GM12878 (cell line): ENCODE measurements around the gene SLC36A4. TPM values are rescaled to one million over a fixed set of nuclear protein-coding genes. Genes with fewer than 3 reads are reported as not detected.

Experiments used
- ATAC-seq: fragments of 200-7000 bp; cut with Tn5 transposase; 3 replicates; pipeline ENCODE4 v1.9.1; 2020; ENCODE audit warnings: mild to moderate bottlenecking, moderate library complexity
- BruUV-seq: library from RNA; stranded (reverse); fragments of 400-500 nt; replicated peaks from 2 replicates; lab custom pipeline; 2021; lab: Mats Ljungman, UMichigan
- CTCF ChIA-PET: fragments of 300-600 bp; sonication (Branson Sonifier 250); formaldehyde crosslinking; extraction: SDS; loops from one replicate; lab custom pipeline; 2021; ENCODE audit warnings: inconsistent platforms; lab: Yijun Ruan, JAX
- POLR2A ChIA-PET: fragments of 350-600 bp; formaldehyde crosslinking; extraction: SDS; loops from one replicate; lab custom pipeline; 2021; ENCODE audit warnings: inconsistent platforms; lab: Charles Lee
- RAD21 ChIA-PET: fragments of 300-600 bp; sonication (Branson Sonifier 250); formaldehyde crosslinking; loops from one replicate; lab custom pipeline; 2023; ENCODE audit warnings: antibody characterized with exemption; ENCODE audit not compliant: unreplicated experiment; lab: Charles Lee
- SMC1A ChIA-PET: fragments of 300-600 bp; sonication (Branson Sonifier 250); formaldehyde crosslinking; loops from one replicate; lab custom pipeline; 2023; ENCODE audit not compliant: unreplicated experiment, uncharacterized antibody; lab: Charles Lee
- DNase-seq: peaks from one replicate; pipeline ENCODE4 v3.0.0-alpha.2; 2011; ENCODE audit warnings: low read depth, low spot score
- FAIRE-seq: peaks from 3 replicates; lab custom pipeline; 2011; peaks lifted over from hg19 to GRCh38; lab: Jason Lieb, UNC
- H2AFZ ChIP-seq: 2 replicates; pipeline ENCODE4 v1.6.0; 2011; ENCODE audit warnings: low read depth, low read length, control low read depth; ENCODE audit not compliant: control insufficient read depth
- H3K27ac ChIP-seq: 2 replicates; pipeline ENCODE4 v1.5.1; 2011; ENCODE audit warnings: control low read depth; ENCODE audit not compliant: control insufficient read depth, insufficient read depth
- H3K27me3 ChIP-seq, 2 experiments: replicated peaks in 1 of 2; 2 replicates each; pipeline versions ENCODE4 v1.6.0 to v1.6.1; 2011; ENCODE audit warnings: low read length in 1 of 2; ENCODE audit not compliant: control insufficient read depth in 2 of 2, insufficient read depth in 2 of 2
- H3K36me3 ChIP-seq, 2 experiments: 2 replicates each; pipeline ENCODE4 v1.5.1; 2011; ENCODE audit warnings: low read length in 1 of 2; ENCODE audit not compliant: control insufficient read depth in 2 of 2, insufficient read depth in 2 of 2
- H3K4me1 ChIP-seq: 2 replicates; pipeline ENCODE4 v1.6.1; 2011; ENCODE audit warnings: mild to moderate bottlenecking, low read length, moderate library complexity, mixed read lengths; ENCODE audit not compliant: control insufficient read depth, insufficient read depth
- H3K4me2 ChIP-seq: 2 replicates; pipeline ENCODE4 v1.6.0; 2011; ENCODE audit warnings: control low read depth; ENCODE audit not compliant: control insufficient read depth, insufficient read depth
- H3K4me3 ChIP-seq: fragments of 200-600 bp; sonication (generic); 2 replicates; pipeline ENCODE4 v1.5.1; 2016
- H3K79me2 ChIP-seq: 2 replicates; pipeline ENCODE4 v1.6.0; 2011; ENCODE audit warnings: low read length; ENCODE audit not compliant: control insufficient read depth, insufficient read depth
- H3K9ac ChIP-seq: 2 replicates; pipeline ENCODE4 v1.8.0; 2011; ENCODE audit warnings: low read length, control low read depth, mixed read lengths; ENCODE audit not compliant: control insufficient read depth, insufficient read depth
- H3K9me3 ChIP-seq: replicated peaks from 3 replicates; pipeline ENCODE4 v1.5.1; 2011; ENCODE audit warnings: mild to moderate bottlenecking, low read length; ENCODE audit not compliant: control insufficient read depth, insufficient read depth
- H4K20me1 ChIP-seq: 2 replicates; pipeline ENCODE4 v1.6.0; 2011; ENCODE audit not compliant: control insufficient read depth, insufficient read depth
- ATF7 ChIP-seq: fragments of 450-650 bp; IDR thresholded peaks from 2 replicates; pipeline ENCODE4 v1.6.1; 2016; ENCODE audit warnings: low read depth, mild to moderate bottlenecking
- ELK1 ChIP-seq: IDR thresholded peaks from 2 replicates; pipeline ENCODE4 v1.6.1; 2012; ENCODE audit warnings: low read depth, low read length, improper control_type of control experiment
- FOS ChIP-seq: IDR thresholded peaks from 3 replicates; pipeline ENCODE4 v1.6.1; 2011; ENCODE audit warnings: borderline replicate concordance; ENCODE audit not compliant: insufficient read length; ENCODE audit errors: extremely low read depth
- HDGF ChIP-seq: fragments of 450-650 bp; IDR thresholded peaks from 2 replicates; pipeline ENCODE4 v1.6.1; 2016; ENCODE audit warnings: antibody characterized with exemption
- HSF1 ChIP-seq: fragments of 150-350 bp; IDR thresholded peaks from 2 replicates; pipeline ENCODE4 v1.6.1; 2014; ENCODE audit warnings: mild to moderate bottlenecking, low read depth, low read length
- KDM1A ChIP-seq: fragments of 200-600 bp; sonication (generic); IDR thresholded peaks from 2 replicates; pipeline ENCODE4 v1.6.1; 2016; ENCODE audit warnings: borderline replicate concordance
- MTA3 ChIP-seq: IDR thresholded peaks from 2 replicates; pipeline ENCODE4 v1.6.1; 2012; ENCODE audit warnings: low read length, inconsistent platforms, borderline replicate concordance
- NR2C1 ChIP-seq: fragments of 450-650 bp; IDR thresholded peaks from 2 replicates; pipeline ENCODE4 v1.6.1; 2017; ENCODE audit warnings: antibody characterized with exemption, mild to moderate bottlenecking, moderate library complexity
- PAX8 ChIP-seq: fragments of 450-650 bp; IDR thresholded peaks from 2 replicates; pipeline ENCODE4 v1.6.1; 2017; ENCODE audit warnings: mild to moderate bottlenecking, moderate library complexity
- POLR2A ChIP-seq: IDR thresholded peaks from 2 replicates; pipeline ENCODE4 v1.6.1; 2011; ENCODE audit warnings: low read depth, mild to moderate bottlenecking, low read length
- RAD21 ChIP-seq: IDR thresholded peaks from 2 replicates; pipeline ENCODE4 v1.6.1; 2011; ENCODE audit warnings: mild to moderate bottlenecking, low read depth, low read length, moderate library complexity; ENCODE audit not compliant: insufficient read depth
- RBBP5 ChIP-seq: fragments of 200-600 bp; sonication (generic); conservative IDR thresholded peaks from 2 replicates; pipeline ENCODE4 v1.6.1; 2016
- RUNX3 ChIP-seq: IDR thresholded peaks from 2 replicates; pipeline ENCODE4 v1.6.1; 2012; ENCODE audit warnings: low read length, inconsistent platforms
- SMAD5 ChIP-seq: IDR thresholded peaks from 2 replicates; pipeline ENCODE4 v1.6.1; 2016; ENCODE audit warnings: antibody characterized with exemption, low read depth
- SP1 ChIP-seq: IDR thresholded peaks from one replicate; pipeline ENCODE4 v1.6.1; 2011; ENCODE audit warnings: low read depth, low read length
- SPI1 ChIP-seq: IDR thresholded peaks from 2 replicates; pipeline ENCODE4 v1.6.1; 2011; ENCODE audit warnings: low read depth, mild to moderate bottlenecking, low read length, moderate library complexity, borderline replicate concordance; ENCODE audit not compliant: insufficient read depth
- USF2 ChIP-seq: IDR thresholded peaks from 2 replicates; pipeline ENCODE4 v1.6.1; 2011; ENCODE audit warnings: low read depth, low read length, improper control_type of control experiment, borderline replicate concordance
- YY1 ChIP-seq: IDR thresholded peaks from 2 replicates; pipeline ENCODE4 v1.6.1; 2011; ENCODE audit warnings: low read depth, mild to moderate bottlenecking, low read length
- ZBTB11 ChIP-seq: fragments of 450-650 bp; formaldehyde crosslinking; IDR thresholded peaks from 2 replicates; pipeline ENCODE4 v1.5.0; 2022; ENCODE audit warnings: mild to moderate bottlenecking, missing genetic modification characterization
- WGBS: methylation state at CpG from one replicate; pipeline ENCODE4 v1.1.6; 2016; ENCODE audit warnings: low lambda C conversion rate; ENCODE audit not compliant: insufficient replicate concordance, insufficient coverage; ENCODE audit errors: missing lambda C conversion rate; 5-methylcytosine and 5-hydroxymethylcytosine counted together
- in situ Hi-C: fragments of 300-500 bp; cut with MboI; formaldehyde crosslinking; loops from 9 replicates; pipeline ENCODE4 v1.14.3; 2018; ENCODE audit warnings: mixed read lengths
- intact Hi-C: fragments of 100-400 bp; cut with micrococcal nuclease; formaldehyde crosslinking; loops from one replicate; pipeline ENCODE4 v1.14.2; 2022; ENCODE audit not compliant: unreplicated experiment
- polyA plus RNA-seq, 11 experiments: library from polyadenylated mRNA; depleted of rRNA in 4 of 11; unstranded in 6 of 11; stranded (reverse) in 5 of 11; fragments of >200 nt; fragmentation: Nextera tagmentation in 4 of 11; fragmentation: Illumina TruSeq in 1 of 11; extraction: Ambion mirVana in 4 of 11; extraction: Trizol in 1 of 11; gene quantifications; 1 replicate in 1 of 11; 2 replicates in 10 of 11; pipeline versions ENCODE4 v1.2.1 to v1.2.3, GENCODE V29; 2011 to 2016; ENCODE audit warnings: inconsistent platforms in 2 of 11, missing spikeins in 2 of 11, low read depth in 1 of 11
- total RNA-seq, 4 experiments: library from RNA; depleted of rRNA in 3 of 4; stranded (reverse); fragments of >200 nt in 3 of 4; fragmentation: Illumina TruSeq in 1 of 4; extraction: Trizol in 1 of 4; gene quantifications; 2 replicates each; pipeline versions ENCODE4 v1.2.1 to v1.2.3, GENCODE V29; 2013 to 2021

SLC36A4 gene
- total and polyA plus RNA-seq, 10 of the 15 experiments (the other 5 are each of a cell fraction or from before 2014, with no cell fraction given): 1.4 to 12.5 (median 5.2) TPM

DNA sequence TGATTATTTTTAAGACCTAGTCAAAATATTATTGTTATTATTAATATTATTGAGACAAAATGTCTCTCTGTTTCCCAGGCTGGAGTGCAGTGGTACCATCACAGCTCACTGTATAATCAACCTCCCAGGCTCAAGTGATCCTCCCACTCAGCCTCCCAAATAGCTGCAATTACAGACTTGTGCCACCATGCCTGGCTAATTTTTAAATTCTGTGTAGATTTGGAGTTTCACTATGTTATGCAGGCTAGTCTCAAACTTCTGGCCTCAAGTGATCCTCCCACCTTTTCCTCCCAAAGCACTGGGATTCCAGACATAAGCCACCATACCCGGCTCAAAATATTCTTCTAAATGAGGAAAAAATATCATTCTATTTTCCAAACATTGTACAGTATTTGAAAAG lies 37.0 kb downstream of the SLC36A4 start:
- H3K9me3 ChIP-seq: no peaks in the 10 kb centered on the region
- no peaks in the 10 kb centered on the region for H3K27me3 ChIP-seq
- FAIRE-seq (no peak), ATAC-seq (peak; percentile 49; the same call in 2 of the 3 replicates), DNase-seq (no peak)
- H3K4me2 ChIP-seq: no peak overlapping the region
- ChIA-PET POLR2A (no interaction called here), SMC1A (interaction anchor here (0.7 to 1.2 kb wide), 2 partner anchors 11 to 353 kb away, joined by 3 read pairs; no protein-coding TSS in a partner anchor), RAD21 (no interaction called here), CTCF (no interaction called here)
- H3K79me2 ChIP-seq: no peaks in the 10 kb centered on the region
- 100% methylated on average over 1 of the region's 1 CpG for WGBS
- no peaks in the 10 kb centered on the region for H3K36me3 ChIP-seq
- in situ Hi-C loops (no loop called here), intact Hi-C loops (no loop called here)
- H2AFZ ChIP-seq: no peak overlapping the region
- TF ChIP-seq KDM1A (no peak), FOS (no peak), RUNX3 (no peak), YY1 (no peak), ZBTB11 (CRISPR knock-in tag) (no peak), RAD21 (no peak), PAX8 (no peak), NR2C1 (no peak), ATF7 (no peak), RBBP5 (no peak), SPI1 (no peak), MTA3 (no peak), SP1 (no peak), POLR2A (no peak), USF2 (no peak), ELK1 (no peak), HDGF (no peak), HSF1 (no peak), SMAD5 (no peak)
- no peaks in the 10 kb centered on the region for H4K20me1 ChIP-seq
- H3K4me1 ChIP-seq: no peaks in the 10 kb centered on the region
- H3K27ac ChIP-seq: no peak overlapping the region
- H3K4me3 ChIP-seq: no peak overlapping the region
- no TSS peak for BruUV-seq
- no peak overlapping the region for H3K9ac ChIP-seq
